HEK293 (cell line): ENCODE measurements around the gene DCDC2.

Source experiments
- FEZF1 ChIP-seq: fragments of 450-650 bp; formaldehyde crosslinking; IDR thresholded peaks from 2 replicates; pipeline ENCODE4 v1.5.1; 2016; ENCODE audit warnings: missing biosample characterization, missing genetic modification characterization
- GLIS1 ChIP-seq: fragments of 450-650 bp; formaldehyde crosslinking; IDR thresholded peaks from 2 replicates; pipeline ENCODE4 v1.5.1; 2016; ENCODE audit warnings: missing biosample characterization, missing genetic modification characterization
- GLIS2 ChIP-seq: fragments of 450-650 bp; formaldehyde crosslinking; IDR thresholded peaks from 2 replicates; pipeline ENCODE4 v1.5.1; 2016; ENCODE audit warnings: missing biosample characterization, missing genetic modification characterization
- KLF16 ChIP-seq: fragments of 450-650 bp; formaldehyde crosslinking; IDR thresholded peaks from 2 replicates; pipeline ENCODE4 v1.5.1; 2017; ENCODE audit warnings: missing biosample characterization, missing genetic modification characterization
- PRDM6 ChIP-seq: fragments of 450-650 bp; formaldehyde crosslinking; IDR thresholded peaks from 2 replicates; pipeline ENCODE4 v1.5.1; 2017; ENCODE audit warnings: missing biosample characterization, missing genetic modification characterization
- REST ChIP-seq: fragments of 450-650 bp; formaldehyde crosslinking; IDR thresholded peaks from 2 replicates; pipeline ENCODE4 v1.5.1; 2016; ENCODE audit warnings: missing biosample characterization, missing genetic modification characterization
- SCRT2 ChIP-seq: fragments of 450-650 bp; formaldehyde crosslinking; IDR thresholded peaks from 2 replicates; pipeline ENCODE4 v1.5.1; 2016; ENCODE audit warnings: missing biosample characterization, missing genetic modification characterization
- ZBTB44 ChIP-seq: fragments of 450-650 bp; IDR thresholded peaks from 2 replicates; pipeline ENCODE4 v1.5.1; 2018; ENCODE audit warnings: missing biosample characterization, mild to moderate bottlenecking, missing genetic modification characterization
- ZNF169 ChIP-seq: fragments of 450-650 bp; formaldehyde crosslinking; IDR thresholded peaks from 2 replicates; pipeline ENCODE4 v1.5.1; 2016; ENCODE audit warnings: missing biosample characterization, missing genetic modification characterization
- ZNF324 ChIP-seq: fragments of 450-650 bp; formaldehyde crosslinking; IDR thresholded peaks from 2 replicates; pipeline ENCODE4 v1.5.1; 2016; ENCODE audit warnings: missing biosample characterization, missing genetic modification characterization
- ZNF335 ChIP-seq: fragments of 450-650 bp; formaldehyde crosslinking; conservative IDR thresholded peaks from 2 replicates; pipeline ENCODE4 v1.5.1; 2016; ENCODE audit warnings: missing biosample characterization, missing genetic modification characterization
- ZNF354C ChIP-seq: fragments of 450-650 bp; formaldehyde crosslinking; IDR thresholded peaks from 2 replicates; pipeline ENCODE4 v1.5.1; 2016; ENCODE audit warnings: missing biosample characterization, missing genetic modification characterization, low read depth, borderline replicate concordance
- ZNF521 ChIP-seq: fragments of 450-650 bp; formaldehyde crosslinking; IDR thresholded peaks from 2 replicates; pipeline ENCODE4 v1.5.1; 2017; ENCODE audit warnings: missing biosample characterization, mild to moderate bottlenecking, missing genetic modification characterization
- ZNF555 ChIP-seq: fragments of 450-650 bp; formaldehyde crosslinking; conservative IDR thresholded peaks from 2 replicates; pipeline ENCODE4 v1.5.1; 2017; ENCODE audit warnings: missing biosample characterization, mild to moderate bottlenecking, missing genetic modification characterization, inconsistent platforms
- ZNF561 ChIP-seq: fragments of 450-650 bp; IDR thresholded peaks from 2 replicates; pipeline ENCODE4 v1.5.1; 2018; ENCODE audit warnings: missing biosample characterization, missing genetic modification characterization, borderline replicate concordance
- TF ChIP-seq, protein P1 (sequence below): fragments of 450-650 bp; formaldehyde crosslinking; IDR thresholded peaks from 2 replicates; pipeline ENCODE4 v1.5.1; 2017; ENCODE audit warnings: missing biosample characterization, mild to moderate bottlenecking, missing genetic modification characterization, moderate library complexity
- TF ChIP-seq, protein P2 (sequence below): fragments of 450-650 bp; formaldehyde crosslinking; IDR thresholded peaks from 2 replicates; pipeline ENCODE4 v1.5.1; 2017; ENCODE audit warnings: missing biosample characterization, missing genetic modification characterization
- TF ChIP-seq, protein P3 (sequence below): fragments of 450-650 bp; formaldehyde crosslinking; IDR thresholded peaks from 2 replicates; pipeline ENCODE4 v1.5.1; 2016; ENCODE audit warnings: missing biosample characterization, missing genetic modification characterization
- TF ChIP-seq, protein P4 (sequence below): fragments of 450-650 bp; formaldehyde crosslinking; IDR thresholded peaks from 2 replicates; pipeline ENCODE4 v1.5.1; 2016; ENCODE audit warnings: missing biosample characterization, missing genetic modification characterization
- TF ChIP-seq, protein P5 (sequence below): fragments of 450-650 bp; formaldehyde crosslinking; conservative IDR thresholded peaks from 2 replicates; pipeline ENCODE4 v1.5.1; 2016; ENCODE audit warnings: low read depth, missing biosample characterization, missing genetic modification characterization

The DCDC2 gene

GRCh38 chr6:24283043-24283985 lies 74.5 kb downstream of the DCDC2 start (continued):
- TF ChIP-seq, protein P1, sequence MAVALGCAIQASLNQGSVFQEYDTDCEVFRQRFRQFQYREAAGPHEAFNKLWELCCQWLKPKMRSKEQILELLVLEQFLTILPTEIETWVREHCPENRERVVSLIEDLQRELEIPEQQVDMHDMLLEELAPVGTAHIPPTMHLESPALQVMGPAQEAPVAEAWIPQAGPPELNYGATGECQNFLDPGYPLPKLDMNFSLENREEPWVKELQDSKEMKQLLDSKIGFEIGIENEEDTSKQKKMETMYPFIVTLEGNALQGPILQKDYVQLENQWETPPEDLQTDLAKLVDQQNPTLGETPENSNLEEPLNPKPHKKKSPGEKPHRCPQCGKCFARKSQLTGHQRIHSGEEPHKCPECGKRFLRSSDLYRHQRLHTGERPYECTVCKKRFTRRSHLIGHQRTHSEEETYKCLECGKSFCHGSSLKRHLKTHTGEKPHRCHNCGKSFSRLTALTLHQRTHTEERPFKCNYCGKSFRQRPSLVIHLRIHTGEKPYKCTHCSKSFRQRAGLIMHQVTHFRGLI (tag by site-specific recombination), result no peak; the same call in 1 of the 2 replicates
- TF ChIP-seq ZNF324 (tag by site-specific recombination), result no peak
- TF ChIP-seq, protein P2, sequence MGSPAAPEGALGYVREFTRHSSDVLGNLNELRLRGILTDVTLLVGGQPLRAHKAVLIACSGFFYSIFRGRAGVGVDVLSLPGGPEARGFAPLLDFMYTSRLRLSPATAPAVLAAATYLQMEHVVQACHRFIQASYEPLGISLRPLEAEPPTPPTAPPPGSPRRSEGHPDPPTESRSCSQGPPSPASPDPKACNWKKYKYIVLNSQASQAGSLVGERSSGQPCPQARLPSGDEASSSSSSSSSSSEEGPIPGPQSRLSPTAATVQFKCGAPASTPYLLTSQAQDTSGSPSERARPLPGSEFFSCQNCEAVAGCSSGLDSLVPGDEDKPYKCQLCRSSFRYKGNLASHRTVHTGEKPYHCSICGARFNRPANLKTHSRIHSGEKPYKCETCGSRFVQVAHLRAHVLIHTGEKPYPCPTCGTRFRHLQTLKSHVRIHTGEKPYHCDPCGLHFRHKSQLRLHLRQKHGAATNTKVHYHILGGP (tag by site-specific recombination), result peak; percentile 93
- TF ChIP-seq ZNF521 (tag by site-specific recombination), result no peak
- TF ChIP-seq ZNF561 (tag by site-specific recombination), result 0 out of 2 replicates have a peak, but pooled peaks have one; percentile 62
- no peak for TF ChIP-seq ZNF555 (tag by site-specific recombination)
- TF ChIP-seq, protein P3, sequence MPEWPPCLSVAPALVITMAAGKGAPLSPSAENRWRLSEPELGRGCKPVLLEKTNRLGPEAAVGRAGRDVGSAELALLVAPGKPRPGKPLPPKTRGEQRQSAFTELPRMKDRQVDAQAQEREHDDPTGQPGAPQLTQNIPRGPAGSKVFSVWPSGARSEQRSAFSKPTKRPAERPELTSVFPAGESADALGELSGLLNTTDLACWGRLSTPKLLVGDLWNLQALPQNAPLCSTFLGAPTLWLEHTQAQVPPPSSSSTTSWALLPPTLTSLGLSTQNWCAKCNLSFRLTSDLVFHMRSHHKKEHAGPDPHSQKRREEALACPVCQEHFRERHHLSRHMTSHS (tag by site-specific recombination), result no peak
- no peak for TF ChIP-seq ZNF169
- peak; percentile 36; the same call in 1 of the 2 replicates for TF ChIP-seq FEZF1
- peak; percentile 68 for TF ChIP-seq ZBTB44 (tag by site-specific recombination)
- no peak for TF ChIP-seq GLIS2 (tag by site-specific recombination)
- no peak for TF ChIP-seq SCRT2 (tag by site-specific recombination)
- TF ChIP-seq REST (tag by site-specific recombination), result no peak
- TF ChIP-seq KLF16 (tag by site-specific recombination), result no peak
- TF ChIP-seq ZNF335, result peak; percentile 62
- no peak for TF ChIP-seq ZNF354C (tag by site-specific recombination)
- TF ChIP-seq PRDM6, result peak; percentile 55; the same call in 1 of the 2 replicates
- TF ChIP-seq, protein P4, sequence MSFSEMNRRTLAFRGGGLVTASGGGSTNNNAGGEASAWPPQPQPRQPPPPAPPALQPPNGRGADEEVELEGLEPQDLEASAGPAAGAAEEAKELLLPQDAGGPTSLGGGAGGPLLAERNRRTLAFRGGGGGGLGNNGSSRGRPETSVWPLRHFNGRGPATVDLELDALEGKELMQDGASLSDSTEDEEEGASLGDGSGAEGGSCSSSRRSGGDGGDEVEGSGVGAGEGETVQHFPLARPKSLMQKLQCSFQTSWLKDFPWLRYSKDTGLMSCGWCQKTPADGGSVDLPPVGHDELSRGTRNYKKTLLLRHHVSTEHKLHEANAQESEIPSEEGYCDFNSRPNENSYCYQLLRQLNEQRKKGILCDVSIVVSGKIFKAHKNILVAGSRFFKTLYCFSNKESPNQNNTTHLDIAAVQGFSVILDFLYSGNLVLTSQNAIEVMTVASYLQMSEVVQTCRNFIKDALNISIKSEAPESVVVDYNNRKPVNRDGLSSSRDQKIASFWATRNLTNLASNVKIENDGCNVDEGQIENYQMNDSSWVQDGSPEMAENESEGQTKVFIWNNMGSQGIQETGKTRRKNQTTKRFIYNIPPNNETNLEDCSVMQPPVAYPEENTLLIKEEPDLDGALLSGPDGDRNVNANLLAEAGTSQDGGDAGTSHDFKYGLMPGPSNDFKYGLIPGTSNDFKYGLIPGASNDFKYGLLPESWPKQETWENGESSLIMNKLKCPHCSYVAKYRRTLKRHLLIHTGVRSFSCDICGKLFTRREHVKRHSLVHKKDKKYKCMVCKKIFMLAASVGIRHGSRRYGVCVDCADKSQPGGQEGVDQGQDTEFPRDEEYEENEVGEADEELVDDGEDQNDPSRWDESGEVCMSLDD (tag by site-specific recombination), result no peak
- TF ChIP-seq GLIS1, result no peak
- TF ChIP-seq, protein P5, sequence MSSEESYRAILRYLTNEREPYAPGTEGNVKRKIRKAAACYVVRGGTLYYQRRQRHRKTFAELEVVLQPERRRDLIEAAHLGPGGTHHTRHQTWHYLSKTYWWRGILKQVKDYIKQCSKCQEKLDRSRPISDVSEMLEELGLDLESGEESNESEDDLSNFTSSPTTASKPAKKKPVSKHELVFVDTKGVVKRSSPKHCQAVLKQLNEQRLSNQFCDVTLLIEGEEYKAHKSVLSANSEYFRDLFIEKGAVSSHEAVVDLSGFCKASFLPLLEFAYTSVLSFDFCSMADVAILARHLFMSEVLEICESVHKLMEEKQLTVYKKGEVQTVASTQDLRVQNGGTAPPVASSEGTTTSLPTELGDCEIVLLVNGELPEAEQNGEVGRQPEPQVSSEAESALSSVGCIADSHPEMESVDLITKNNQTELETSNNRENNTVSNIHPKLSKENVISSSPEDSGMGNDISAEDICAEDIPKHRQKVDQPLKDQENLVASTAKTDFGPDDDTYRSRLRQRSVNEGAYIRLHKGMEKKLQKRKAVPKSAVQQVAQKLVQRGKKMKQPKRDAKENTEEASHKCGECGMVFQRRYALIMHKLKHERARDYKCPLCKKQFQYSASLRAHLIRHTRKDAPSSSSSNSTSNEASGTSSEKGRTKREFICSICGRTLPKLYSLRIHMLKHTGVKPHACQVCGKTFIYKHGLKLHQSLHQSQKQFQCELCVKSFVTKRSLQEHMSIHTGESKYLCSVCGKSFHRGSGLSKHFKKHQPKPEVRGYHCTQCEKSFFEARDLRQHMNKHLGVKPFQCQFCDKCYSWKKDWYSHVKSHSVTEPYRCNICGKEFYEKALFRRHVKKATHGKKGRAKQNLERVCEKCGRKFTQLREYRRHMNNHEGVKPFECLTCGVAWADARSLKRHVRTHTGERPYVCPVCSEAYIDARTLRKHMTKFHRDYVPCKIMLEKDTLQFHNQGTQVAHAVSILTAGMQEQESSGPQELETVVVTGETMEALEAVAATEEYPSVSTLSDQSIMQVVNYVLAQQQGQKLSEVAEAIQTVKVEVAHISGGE (tag by site-specific recombination), result no peak
